IPS-20b (cell line): ENCODE results near the gene NR6A1.
"Not testable (repeated sequence)": the region's sequence is repeated elsewhere in the genome, so short reads cannot be mapped to it uniquely, and the experiment has no call there.

ENCODE experiments used
- H3K27ac ChIP-seq: one replicate; pipeline ENCODE4 v1.5.1; 2013; ENCODE audit warnings: low read length
- H3K27me3 ChIP-seq: 2 replicates; pipeline ENCODE4 v1.6.1; 2013; ENCODE audit warnings: mild to moderate bottlenecking, low read length, inconsistent platforms; ENCODE audit not compliant: insufficient read depth
- H3K36me3 ChIP-seq: 2 replicates; pipeline ENCODE4 v1.6.1; 2013; ENCODE audit warnings: low read depth, mild to moderate bottlenecking, inconsistent platforms, low read length, moderate library complexity; ENCODE audit not compliant: insufficient read depth
- H3K4me1 ChIP-seq: 2 replicates; pipeline ENCODE4 v1.6.1; 2013; ENCODE audit warnings: mild to moderate bottlenecking, control low read depth, inconsistent platforms, low read length, moderate library complexity; ENCODE audit not compliant: insufficient read depth
- H3K4me3 ChIP-seq: 2 replicates; pipeline ENCODE4 v1.5.1; 2013; ENCODE audit warnings: mild to moderate bottlenecking, low read length, inconsistent platforms
- H3K9ac ChIP-seq: 2 replicates; pipeline ENCODE4 v1.6.1; 2013; ENCODE audit warnings: low read depth, mild to moderate bottlenecking, inconsistent platforms, low read length, moderate library complexity
- H3K9me3 ChIP-seq: 2 replicates; pipeline ENCODE4 v1.6.1; 2013; ENCODE audit warnings: mild to moderate bottlenecking, low read depth, low read length, inconsistent platforms; ENCODE audit not compliant: insufficient read depth

The NR6A1 gene

DNA sequence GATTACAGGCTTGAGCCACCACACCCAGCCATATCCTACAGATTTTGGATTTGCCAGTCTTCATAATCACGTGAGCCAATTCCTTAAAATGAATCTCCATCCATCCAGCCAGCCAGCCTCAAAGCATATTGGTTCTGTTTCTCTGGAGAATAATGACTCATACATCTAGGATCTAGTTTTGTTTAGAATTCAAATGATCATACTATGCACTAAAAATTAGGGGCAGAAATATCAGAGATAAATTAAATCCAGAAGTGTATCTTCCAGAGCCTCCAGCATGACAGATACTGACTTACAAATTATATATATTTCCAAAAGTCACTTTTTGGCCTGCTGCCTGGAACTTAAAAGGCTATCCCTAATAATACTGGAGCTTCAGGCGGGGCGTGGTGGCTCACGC lies 144.8 kb downstream of the NR6A1 start:
- no peaks in the 10 kb centered on the region for H3K27me3 ChIP-seq
- no peak overlapping the region for H3K4me3 ChIP-seq
- no peaks in the 10 kb centered on the region for H3K36me3 ChIP-seq
- H3K9ac ChIP-seq, result no peak overlapping the region
- no peaks in the 10 kb centered on the region for H3K9me3 ChIP-seq
- no peak overlapping the region for H3K27ac ChIP-seq
- H3K4me1 ChIP-seq, result peaks cover 3% of the 10 kb centered on the region; the same call in 1 of the 2 replicates

DNA sequence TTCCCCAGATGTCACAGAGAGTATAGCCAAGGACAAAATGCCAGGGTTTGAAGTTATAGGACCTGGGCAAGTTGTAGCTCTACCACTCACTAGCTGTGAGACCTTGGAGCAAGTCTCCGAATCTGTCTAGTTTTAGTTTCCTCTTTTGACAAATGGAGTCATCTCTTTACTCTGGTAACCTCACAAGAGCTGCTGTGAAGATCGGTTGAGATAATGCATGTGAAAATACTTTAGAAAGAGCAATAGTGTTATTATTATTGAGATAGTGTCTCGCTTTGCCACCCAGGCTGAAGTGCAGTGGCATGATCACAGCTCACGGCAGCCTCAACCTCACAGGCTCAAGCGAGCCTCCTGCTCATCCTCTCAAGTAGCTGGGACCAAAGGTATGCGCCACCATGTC lies 146.0 kb downstream of the NR6A1 start:
- no peaks in the 10 kb centered on the region for H3K27me3 ChIP-seq
- H3K4me3 ChIP-seq, result no peak overlapping the region
- no peaks in the 10 kb centered on the region for H3K9me3 ChIP-seq
- no peak overlapping the region for H3K27ac ChIP-seq
- no peak overlapping the region for H3K9ac ChIP-seq
- H3K36me3 ChIP-seq, result no peaks in the 10 kb centered on the region
- peaks cover 3% of the 10 kb centered on the region; the same call in 1 of the 2 replicates for H3K4me1 ChIP-seq

GRCh38 chr9:124624735-124624992 lies 146.4 kb downstream of the NR6A1 start:
- Histone ChIP-seq H3K4me1 (peaks cover 3% of the 10 kb centered on the region; the same call in 1 of the 2 replicates), H3K27me3 (no peaks in the 10 kb centered on the region), H3K9ac (no peak overlapping the region), H3K27ac (no peak overlapping the region), H3K36me3 (no peaks in the 10 kb centered on the region), H3K4me3 (no peak overlapping the region), H3K9me3 (no peaks in the 10 kb centered on the region)

GRCh38 chr9:124623966-124624734 lies 147.0 kb downstream of the NR6A1 start:
- H3K36me3 ChIP-seq, result no peaks in the 10 kb centered on the region
- H3K9me3 ChIP-seq, result no peaks in the 10 kb centered on the region
- peaks cover 3% of the 10 kb centered on the region; the same call in 1 of the 2 replicates for H3K4me1 ChIP-seq
- H3K4me3 ChIP-seq, result no peak overlapping the region
- H3K9ac ChIP-seq, result no peak overlapping the region
- no peak overlapping the region for H3K27ac ChIP-seq
- H3K27me3 ChIP-seq, result no peaks in the 10 kb centered on the region

DNA sequence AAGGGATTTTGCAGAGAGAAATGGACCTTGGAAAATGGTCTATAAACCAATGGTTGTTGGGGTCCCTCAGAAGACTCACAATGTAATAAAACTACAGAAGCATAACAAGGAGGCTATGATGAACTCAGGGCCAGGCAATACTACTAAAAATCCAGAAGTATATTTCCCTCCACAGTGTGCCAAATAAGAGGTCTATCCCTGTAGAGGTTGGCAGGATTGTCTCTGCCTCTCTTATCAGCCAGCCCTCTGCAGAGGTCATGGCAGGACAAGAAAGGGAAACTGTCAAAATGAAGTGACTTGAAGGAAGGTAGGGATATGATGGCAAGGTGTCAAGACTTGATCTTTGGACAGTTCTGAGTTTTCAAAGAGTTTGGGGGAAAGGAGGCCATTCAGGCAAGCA lies 148.2 kb downstream of the NR6A1 start:
- no peaks in the 10 kb centered on the region for H3K9me3 ChIP-seq
- peaks cover 9% of the 10 kb centered on the region; the same call in 1 of the 2 replicates for H3K4me1 ChIP-seq
- no peaks in the 10 kb centered on the region for H3K36me3 ChIP-seq

DNA sequence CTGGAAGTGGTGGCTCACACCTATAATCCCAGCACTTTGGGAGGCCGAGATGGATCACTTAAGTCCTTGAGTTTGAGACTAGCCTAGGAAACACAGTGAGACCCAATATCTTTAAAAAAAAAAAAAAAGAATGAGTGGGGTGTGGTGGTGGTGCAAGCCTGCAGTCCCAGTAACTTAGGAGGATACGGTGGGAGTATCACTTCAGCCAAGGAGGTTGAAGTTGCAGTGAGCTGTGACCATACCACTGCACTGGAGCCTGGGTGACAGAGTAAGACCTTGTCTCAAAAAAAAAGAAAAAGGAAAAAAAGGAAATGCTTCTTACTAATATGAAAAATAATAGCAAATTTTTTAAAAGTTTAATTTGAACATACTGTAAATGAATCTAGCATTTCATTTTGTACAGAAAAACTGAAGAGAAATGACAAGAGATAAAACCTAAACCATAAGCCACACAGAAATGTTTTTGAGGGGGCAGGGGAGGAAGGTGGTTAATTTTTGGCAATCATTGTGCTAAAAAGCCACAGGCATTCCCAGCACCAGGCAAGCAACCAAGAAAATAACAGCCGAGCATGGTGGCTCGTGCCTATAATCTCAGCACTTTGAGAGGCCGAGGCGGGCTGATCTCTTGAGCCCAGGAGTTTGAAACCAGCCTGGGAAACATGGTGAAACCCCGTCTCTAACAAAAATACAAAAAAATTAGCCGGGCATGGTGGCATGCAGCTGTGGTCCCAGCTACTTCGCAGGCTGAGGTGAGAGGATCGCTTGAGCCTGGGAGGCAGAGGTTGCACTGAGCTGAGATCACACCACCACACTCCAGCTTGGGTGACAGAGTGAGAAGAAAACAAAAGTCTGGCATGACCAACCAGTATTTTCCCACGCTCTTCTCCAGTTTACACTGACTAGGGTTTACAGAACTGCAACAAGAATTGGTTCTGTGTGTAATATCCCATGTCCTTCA lies 149.5 kb downstream of the NR6A1 start:
- Histone ChIP-seq H3K9me3 (no peaks in the 10 kb centered on the region), H3K27me3 (no peaks in the 10 kb centered on the region), H3K4me3 (no peak overlapping the region), H3K27ac (no peak overlapping the region), H3K4me1 (peaks cover 14% of the 10 kb centered on the region; the same call in 1 of the 2 replicates), H3K9ac (no peak overlapping the region), H3K36me3 (no peaks in the 10 kb centered on the region)

More for the DNA sequence above, 148.2 kb downstream of the NR6A1 start:
- Histone ChIP-seq H3K27ac (no peak overlapping the region), H3K27me3 (no peaks in the 10 kb centered on the region), H3K9ac (no peak overlapping the region), H3K4me3 (no peak overlapping the region)

GRCh38 chr9:124618476-124618875 lies 152.6 kb downstream of the NR6A1 start:
- peaks cover 27% of the 10 kb centered on the region; the same call in 1 of the 2 replicates for H3K4me1 ChIP-seq
- H3K27ac ChIP-seq, result no peak overlapping the region
- no peaks in the 10 kb centered on the region for H3K27me3 ChIP-seq
- no peak overlapping the region for H3K4me3 ChIP-seq
- no peak overlapping the region for H3K9ac ChIP-seq
- H3K9me3 ChIP-seq, result no peaks in the 10 kb centered on the region
- no peaks in the 10 kb centered on the region for H3K36me3 ChIP-seq

DNA sequence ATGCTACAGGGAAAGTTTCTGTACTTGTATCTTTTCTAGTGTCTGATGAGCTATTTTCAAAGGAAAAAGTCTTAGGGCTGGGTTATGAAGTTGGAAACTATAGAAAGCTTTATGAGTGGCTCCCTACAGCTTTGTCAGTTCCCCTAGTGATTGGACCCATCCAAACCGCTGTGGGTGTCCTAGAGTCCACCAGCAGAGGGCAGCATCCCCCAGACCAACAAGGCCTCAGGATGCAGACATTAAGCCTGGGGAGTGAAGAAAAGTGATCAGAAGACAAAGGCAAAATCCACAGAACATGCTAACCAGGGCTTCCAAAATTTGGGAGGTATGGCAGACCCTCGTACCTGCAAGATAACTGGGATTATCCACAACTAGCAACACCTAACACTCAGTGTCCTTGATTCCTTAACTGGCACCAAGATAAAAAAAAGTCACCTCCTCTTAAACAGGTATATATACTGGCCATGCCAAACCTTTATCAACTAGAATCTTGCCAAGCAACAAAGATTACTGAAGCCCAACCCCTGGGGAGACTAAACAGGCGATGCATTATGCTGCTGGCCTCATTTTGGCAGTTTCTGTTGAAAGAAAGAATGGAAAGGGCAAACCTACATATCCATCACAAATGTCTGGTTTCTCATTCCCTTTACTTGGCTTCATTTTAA lies 153.5 kb downstream of the NR6A1 start:
- Histone ChIP-seq H3K9ac (0 out of 2 replicates have a peak overlapping the region, but pooled peaks have one; percentile 40), H3K36me3 (no peaks in the 10 kb centered on the region), H3K9me3 (no peaks in the 10 kb centered on the region), H3K27ac (no peak overlapping the region), H3K4me1 (peaks cover 27% of the 10 kb centered on the region; the same call in 1 of the 2 replicates), H3K27me3 (no peaks in the 10 kb centered on the region), H3K4me3 (peak overlapping the region; percentile 21; the same call in 1 of the 2 replicates)

DNA sequence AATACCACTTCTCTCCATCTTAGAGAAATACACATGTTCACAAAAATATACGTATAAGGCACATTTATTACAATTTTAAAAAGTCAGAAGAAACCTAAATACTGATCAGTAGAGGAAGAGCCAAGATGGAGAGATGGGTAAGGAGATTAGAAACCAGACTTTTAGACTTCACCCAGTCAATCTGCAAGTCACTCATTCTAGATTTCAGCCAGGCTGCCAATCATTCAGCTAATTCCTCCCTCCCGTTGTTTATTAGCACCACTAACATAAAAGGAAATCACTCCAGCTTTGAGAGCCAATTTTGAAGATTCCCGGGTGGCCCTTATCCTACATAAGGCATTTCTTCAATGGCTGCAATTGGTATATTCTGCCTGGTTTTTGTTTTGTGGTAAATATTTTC lies 154.2 kb downstream of the NR6A1 start:
- Histone ChIP-seq H3K36me3 (no peaks in the 10 kb centered on the region), H3K27me3 (no peaks in the 10 kb centered on the region), H3K9me3 (no peaks in the 10 kb centered on the region), H3K27ac (no peak overlapping the region), H3K4me1 (peaks cover 24% of the 10 kb centered on the region; the same call in 1 of the 2 replicates), H3K4me3 (no peak overlapping the region), H3K9ac (no peak overlapping the region)

DNA sequence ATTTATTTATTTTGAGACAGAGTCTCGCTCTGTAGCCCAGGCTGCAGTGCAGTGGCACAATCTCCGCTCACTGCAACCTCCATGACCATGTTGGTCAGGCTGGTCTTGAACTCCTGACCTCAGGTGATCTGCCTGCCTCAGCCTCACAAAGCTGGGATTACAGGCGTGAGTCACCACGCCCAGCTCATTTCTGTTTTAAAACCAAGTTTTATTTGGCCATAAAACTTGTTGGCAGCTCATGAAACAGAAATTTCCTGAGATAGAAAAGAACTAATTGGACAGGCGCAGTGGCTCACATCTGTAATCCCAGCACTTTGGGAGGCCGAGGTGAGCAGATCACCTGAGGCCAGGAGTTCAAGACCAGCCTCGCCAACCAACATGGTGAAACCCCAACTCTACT lies 155.3 kb downstream of the NR6A1 start:
- not testable (repeated sequence) for H3K4me3 ChIP-seq, H3K9ac ChIP-seq, H3K27me3 ChIP-seq, H3K9me3 ChIP-seq, H3K36me3 ChIP-seq, H3K27ac ChIP-seq
- peaks cover 26% of the 10 kb centered on the region; the same call in 1 of the 2 replicates for H3K4me1 ChIP-seq

DNA sequence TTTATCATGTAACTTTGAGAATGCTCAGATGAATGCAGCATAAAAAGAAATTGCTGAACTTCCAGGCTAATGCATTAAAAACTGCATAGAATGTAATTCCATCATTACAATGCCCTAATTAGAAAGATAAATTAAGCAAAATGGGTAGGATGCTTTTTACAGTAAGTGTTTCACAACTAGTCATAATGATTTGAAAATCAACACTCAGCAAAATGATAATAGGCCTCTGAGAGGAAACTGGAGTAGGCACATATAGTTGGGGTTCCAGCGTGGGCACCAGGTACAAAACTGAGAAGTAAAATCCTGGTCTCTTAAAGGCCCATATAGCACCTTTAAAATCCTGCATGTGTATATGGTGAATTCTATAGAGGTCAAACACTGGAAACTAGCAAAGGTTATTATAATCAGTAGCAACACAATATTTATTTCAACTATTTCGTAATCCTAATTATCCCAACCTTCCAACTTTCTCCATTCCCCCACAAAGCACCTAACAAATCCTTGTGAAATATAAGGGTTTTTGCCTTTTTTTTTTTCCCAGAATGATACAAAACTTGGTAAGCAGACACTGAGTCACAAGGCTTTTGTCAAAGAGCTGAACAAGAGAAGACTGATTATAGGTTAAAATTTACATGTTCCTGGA lies 155.9 kb downstream of the NR6A1 start:
- Histone ChIP-seq H3K4me1 (peaks cover 26% of the 10 kb centered on the region; the same call in 1 of the 2 replicates), H3K4me3 (no peak overlapping the region), H3K9ac (no peak overlapping the region), H3K27me3 (no peaks in the 10 kb centered on the region), H3K36me3 (no peaks in the 10 kb centered on the region), H3K27ac (no peak overlapping the region), H3K9me3 (no peaks in the 10 kb centered on the region)
